NCI-H526 treated with DMSO at 0.1 percent for 48 hours (cell line): ENCODE measurements around the gene GRM5.

Experiments
- DNase-seq: peaks from one replicate; lab custom pipeline; 2025; lab: John Stamatoyannopoulos, UW

Gene GRM5

GRCh38 chr11:88697139-88697538 is 368.6 kb downstream of the GRM5 start:
- no peak for DNase-seq

- no peak for DNase-seq
These were observed 369.9 kb downstream of the GRM5 start for GRCh38 chr11:88695689-88696414.

GRCh38 chr11:88692306-88693086 is 373.3 kb downstream of the GRM5 start:
- no peak for DNase-seq

- no peak for DNase-seq
These were observed 376.1 kb downstream of the GRM5 start for GRCh38 chr11:88689548-88690240.

GRCh38 chr11:88683024-88683423 is 382.8 kb downstream of the GRM5 start:
- DNase-seq, result no peak

GRCh38 chr11:88680806-88681205 is 385.0 kb downstream of the GRM5 start:
- no peak for DNase-seq

- DNase-seq, result no peak
These were observed 399.4 kb downstream of the GRM5 start for GRCh38 chr11:88666364-88666763.

GRCh38 chr11:88657076-88657738 is 408.6 kb downstream of the GRM5 start:
- no peak for DNase-seq

- no peak for DNase-seq
These were observed 409.5 kb downstream of the GRM5 start for GRCh38 chr11:88656283-88656682.

- DNase-seq, result no peak
These were observed 410.1 kb downstream of the GRM5 start for GRCh38 chr11:88655656-88656055.

- DNase-seq, result no peak
These were observed 410.6 kb downstream of the GRM5 start for GRCh38 chr11:88655196-88655595.

GRCh38 chr11:88651556-88651955 is 414.2 kb downstream of the GRM5 start:
- DNase-seq, result no peak

- DNase-seq, result no peak
These were observed 421.1 kb downstream of the GRM5 start for GRCh38 chr11:88644724-88645123.

- no peak for DNase-seq
These were observed 433.6 kb downstream of the GRM5 start for GRCh38 chr11:88632163-88632562.

- no peak for DNase-seq
These were observed 434.3 kb downstream of the GRM5 start for GRCh38 chr11:88631497-88631896.

GRCh38 chr11:88629496-88629895 is 436.3 kb downstream of the GRM5 start:
- DNase-seq, result no peak

GRCh38 chr11:88626216-88626615 is 439.6 kb downstream of the GRM5 start:
- DNase-seq, result no peak

GRCh38 chr11:88623531-88623930 is 442.3 kb downstream of the GRM5 start:
- DNase-seq, result no peak

- DNase-seq, result peak; percentile 67
These were observed 445.1 kb downstream of the GRM5 start for GRCh38 chr11:88620568-88621130.

- DNase-seq, result no peak
These were observed 446.0 kb downstream of the GRM5 start for GRCh38 chr11:88619656-88620385.

GRCh38 chr11:88619071-88619425 is 446.7 kb downstream of the GRM5 start:
- DNase-seq, result no peak
